IMR-90 (cell line): Measurements from ENCODE around the gene KMT2C. TPM values are rescaled to one million over a fixed set of nuclear protein-coding genes. Genes with fewer than 3 reads are reported as not detected.

Experiments used
- ATAC-seq: fragments of 200-7000 bp; cut with Tn5 transposase; 2 replicates; pipeline ENCODE4 v1.9.1; 2020; ENCODE audit warnings: low read depth, mild to moderate bottlenecking, moderate library complexity
- BruUV-seq: library from RNA; stranded (reverse); fragments of 400-500 nt; replicated peaks from 2 replicates; lab custom pipeline; 2021; lab: Mats Ljungman, UMichigan
- CTCF ChIA-PET: fragments of 300-600 bp; formaldehyde crosslinking; extraction: SDS; loops from one replicate; lab custom pipeline; 2021; ENCODE audit warnings: antibody characterized with exemption; lab: Yijun Ruan, JAX
- POLR2A ChIA-PET: fragments of 300-600 bp; sonication (Branson Sonifier 250); formaldehyde crosslinking; loops from one replicate; lab custom pipeline; 2022; ENCODE audit warnings: antibody characterized with exemption; ENCODE audit not compliant: unreplicated experiment; lab: Charles Lee
- DNase-seq: peaks from one replicate; pipeline ENCODE4 v3.0.0; 2013
- H2AFZ ChIP-seq: replicated peaks from 2 replicates; pipeline ENCODE3; 2013; ENCODE audit warnings: low read length, mild to moderate bottlenecking; ENCODE audit not compliant: poor library complexity
- H2AK5ac ChIP-seq: 2 replicates; pipeline ENCODE4 v1.6.1; 2013; ENCODE audit warnings: low read depth, low read length, inconsistent platforms
- H2AK9ac ChIP-seq: replicated peaks from 2 replicates; pipeline ENCODE3; 2013; ENCODE audit warnings: mild to moderate bottlenecking, low read depth, low read length, moderate library complexity; ENCODE audit not compliant: poor library complexity
- H2BK120ac ChIP-seq: 2 replicates; pipeline ENCODE4 v1.6.1; 2013; ENCODE audit warnings: low read depth, low read length, inconsistent platforms
- H2BK15ac ChIP-seq: 3 replicates; pipeline ENCODE4 v1.6.1; 2013; ENCODE audit warnings: low read depth, low read length, inconsistent platforms
- H2BK20ac ChIP-seq: 2 replicates; pipeline ENCODE4 v1.6.1; 2013; ENCODE audit warnings: low read depth, mild to moderate bottlenecking, inconsistent platforms, low read length, moderate library complexity
- H2BK5ac ChIP-seq: 2 replicates; pipeline ENCODE4 v1.6.1; 2013; ENCODE audit warnings: mild to moderate bottlenecking, low read depth, low read length, inconsistent platforms; ENCODE audit not compliant: poor library complexity, severe bottlenecking
- H3K14ac ChIP-seq: replicated peaks from 2 replicates; pipeline ENCODE4 v1.6.1; 2013; ENCODE audit warnings: low read depth, low read length, inconsistent platforms
- H3K18ac ChIP-seq: 2 replicates; pipeline ENCODE4 v1.6.1; 2013; ENCODE audit warnings: low read depth, low read length, control low read depth
- H3K23ac ChIP-seq: 2 replicates; pipeline ENCODE4 v1.6.1; 2013; ENCODE audit warnings: low read depth, low read length, inconsistent platforms
- H3K27ac ChIP-seq: 2 replicates; pipeline ENCODE4 v1.5.1; 2013; ENCODE audit warnings: mild to moderate bottlenecking, control low read depth, low read length; ENCODE audit not compliant: insufficient read depth
- H3K27me3 ChIP-seq: 2 replicates; pipeline ENCODE4 v1.6.1; 2013; ENCODE audit warnings: low read length; ENCODE audit not compliant: control insufficient read depth, insufficient read depth
- H3K36me3 ChIP-seq: 2 replicates; pipeline ENCODE4 v1.6.1; 2013; ENCODE audit warnings: low read length, mixed read lengths; ENCODE audit not compliant: control insufficient read depth, insufficient read depth
- H3K4ac ChIP-seq: 2 replicates; pipeline ENCODE4 v1.6.1; 2013; ENCODE audit warnings: low read depth, low read length, inconsistent platforms
- H3K4me1 ChIP-seq: 2 replicates; pipeline ENCODE4 v1.6.1; 2013; ENCODE audit warnings: low read length, mixed read lengths; ENCODE audit not compliant: control insufficient read depth, insufficient read depth
- H3K4me2 ChIP-seq: 2 replicates; pipeline ENCODE4 v1.6.1; 2013; ENCODE audit warnings: low read depth, mild to moderate bottlenecking, control low read depth, low read length, moderate library complexity
- H3K4me3 ChIP-seq: 2 replicates; pipeline ENCODE4 v1.5.1; 2013; ENCODE audit warnings: low read depth, mild to moderate bottlenecking, control low read depth, low read length, moderate library complexity; ENCODE audit not compliant: insufficient read depth
- H3K56ac ChIP-seq: 2 replicates; pipeline ENCODE4 v1.6.1; 2013; ENCODE audit warnings: low read length, inconsistent platforms; ENCODE audit not compliant: insufficient read depth; ENCODE audit errors: extremely low read depth
- H3K79me1 ChIP-seq, 2 experiments: 2 replicates each; pipeline ENCODE4 v1.6.1; 2013; ENCODE audit warnings: low read length in 2 of 2, inconsistent platforms in 1 of 2, low read depth in 1 of 2
- H3K9ac ChIP-seq: 2 replicates; pipeline ENCODE4 v1.6.1; 2013; ENCODE audit warnings: low read depth, low read length, control low read depth
- H3K9me1 ChIP-seq: 2 replicates; pipeline ENCODE4 v1.6.1; 2013; ENCODE audit warnings: low read length, inconsistent platforms; ENCODE audit not compliant: insufficient read depth
- H3K9me3 ChIP-seq: 2 replicates; pipeline ENCODE4 v1.6.1; 2013; ENCODE audit warnings: low read length; ENCODE audit not compliant: control insufficient read depth, insufficient read depth
- H4K20me1 ChIP-seq: 2 replicates; pipeline ENCODE4 v1.6.1; 2013; ENCODE audit warnings: low read length, inconsistent platforms; ENCODE audit not compliant: insufficient read depth
- H4K5ac ChIP-seq: 2 replicates; pipeline ENCODE4 v1.6.1; 2013; ENCODE audit warnings: mild to moderate bottlenecking, low read depth, low read length, control low read depth
- H4K8ac ChIP-seq, 2 experiments: 2 replicates each; pipeline ENCODE4 v1.6.1; 2013; ENCODE audit warnings: low read depth in 2 of 2, low read length in 2 of 2, control low read depth in 1 of 2, inconsistent platforms in 1 of 2
- H4K91ac ChIP-seq: 2 replicates; pipeline ENCODE4 v1.6.1; 2013; ENCODE audit warnings: low read depth, low read length, inconsistent platforms; ENCODE audit not compliant: insufficient read depth
- MXI1 ChIP-seq: IDR thresholded peaks from 2 replicates; pipeline ENCODE4 v1.6.1; 2012; ENCODE audit warnings: low read depth, mild to moderate bottlenecking, low read length, moderate library complexity, borderline replicate concordance
- RAD21 ChIP-seq: IDR thresholded peaks from 2 replicates; pipeline ENCODE4 v1.6.1; 2012; ENCODE audit warnings: low read length, improper control_type of control experiment
- WGBS, 2 experiments: methylation state at CpG; one replicate each; pipeline versions ENCODE4 v1.1.5 to v1.1.7; 2013; ENCODE audit warnings: missing lambda C conversion rate in 2 of 2; ENCODE audit not compliant: insufficient read length in 1 of 2; ENCODE audit errors: extremely low coverage in 2 of 2; 5-methylcytosine and 5-hydroxymethylcytosine counted together
- dilution Hi-C: fragments of 300-500 bp; cut with HindIII; formaldehyde crosslinking; loops from one replicate; pipeline ENCODE4 v1.14.3; 2018; ENCODE audit warnings: low sequenced_read_pairs; ENCODE audit not compliant: unreplicated experiment
- in situ Hi-C: fragments of 300-500 bp; cut with MboI; formaldehyde crosslinking; loops from 3 replicates; pipeline ENCODE4 v1.14.3; 2019; ENCODE audit warnings: low sequenced_read_pairs, inconsistent platforms, mixed read lengths
- intact Hi-C: fragments of 100-400 bp; cut with micrococcal nuclease; formaldehyde crosslinking; loops from 2 replicates; pipeline ENCODE4 v1.10.0; 2022
- polyA plus RNA-seq, 3 experiments: library from polyadenylated mRNA; depleted of rRNA; stranded (reverse); fragments of >200 nt; gene quantifications; 2 replicates each; pipeline ENCODE4 v1.2.3, GENCODE V29; 2012; ENCODE audit warnings: low replicate concordance in 1 of 3
- total RNA-seq: library from RNA; depleted of rRNA; stranded (reverse); fragments of >200 nt; gene quantifications from 2 replicates; pipeline ENCODE4 v1.2.3, GENCODE V29; 2012

KMT2C gene
- total and polyA plus RNA-seq, 2 of the 4 experiments (the other 2 are of a cell fraction), result 8.0 to 23.3 TPM

GRCh38 chr7:152462995-152463708, 27.3 kb upstream of the KMT2C start:
- peak overlapping the region; percentile 79 for H3K27ac ChIP-seq
- H3K18ac ChIP-seq, result no peak overlapping the region
- no peaks in the 10 kb centered on the region for H3K27me3 ChIP-seq
- H3K56ac ChIP-seq, result peak overlapping the region; percentile 46
- H2AFZ ChIP-seq, result peak overlapping the region; percentile 97
- in situ Hi-C loops (no loop called here), intact Hi-C loops (loop anchor here (5.0 to 10.0 kb wide), 2 partner anchors 214 to 242 kb away; partner anchors contain the start of gene XRCC2), dilution Hi-C loops (no loop called here)
- H3K4me2 ChIP-seq, result peak overlapping the region; percentile 85
- H4K5ac ChIP-seq, result peak overlapping the region; percentile 10; the same call in 1 of the 2 replicates
- peak overlapping the region; percentile 55 for H3K4ac ChIP-seq
- peak overlapping the region in 1 of 2 experiments; percentile 75; a peak in 2 of 4 replicates for H4K8ac ChIP-seq
- no peak overlapping the region for H2BK120ac ChIP-seq
- no peak overlapping the region for H2AK5ac ChIP-seq
- no peaks in the 10 kb centered on the region for H3K9me3 ChIP-seq
- ATAC-seq (peak; percentile 12), DNase-seq (peak; percentile 55)
- H2BK5ac ChIP-seq, result peak overlapping the region; percentile 10
- CTCF ChIA-PET, result no interaction called here
- peak overlapping the region; percentile 75; the same call in 1 of the 2 replicates for H3K23ac ChIP-seq
- peak overlapping the region; percentile 89 for H3K9ac ChIP-seq
- H2BK15ac ChIP-seq, result no peak overlapping the region
- BruUV-seq, result no TSS peak
- no peaks in the 10 kb centered on the region for H3K36me3 ChIP-seq
- POLR2A ChIA-PET, result no interaction called here
- 2% methylated on average over 10 of the region's 29 CpGs; no CpG with 5 or more reads in 1 of the 2 experiments for WGBS, 2 experiments
- H3K4me1 ChIP-seq, result no peaks in the 10 kb centered on the region; the same call in 1 of the 2 replicates
- no peaks in the 10 kb centered on the region for H3K79me1 ChIP-seq
- peak overlapping the region; percentile 55 for H3K14ac ChIP-seq
- H2BK20ac ChIP-seq, result no peak overlapping the region
- H4K91ac ChIP-seq, result no peak overlapping the region
- TF ChIP-seq MXI1 (0 out of 2 replicates have a peak, but pooled peaks have one; percentile 18), RAD21 (no peak)
- H3K9me1 ChIP-seq, result no peaks in the 10 kb centered on the region; the same call in 1 of the 2 replicates
- peak overlapping the region; percentile 42 for H2AK9ac ChIP-seq
- H3K4me3 ChIP-seq, result peak overlapping the region; percentile 89
- H4K20me1 ChIP-seq, result no peaks in the 10 kb centered on the region
